Mucosa of descending colon (tissue), 3 donors: ENCODE data around the gene CERCAM. TPM values are rescaled to one million over a fixed set of nuclear protein-coding genes. Genes with fewer than 3 reads are reported as not detected.
"Not testable (repeated sequence)": the region's sequence is repeated elsewhere in the genome, so short reads cannot be mapped to it uniquely, and the experiment has no call there.

Source experiments
- ATAC-seq: fragments of 200-7000 bp; cut with Tn5 transposase; one replicate; pipeline ENCODE4 v1.9.1; 2020; ENCODE audit warnings: mild to moderate bottlenecking, moderate library complexity
- DNase-seq, 3 donors: peaks; one replicate each; pipeline ENCODE4 v3.0.0-alpha.2; 2020
- H3K36me3 ChIP-seq: fragments of 200-600 bp; one replicate; pipeline ENCODE4 v1.8.0; 2021; ENCODE audit warnings: low read depth, mild to moderate bottlenecking
- H3K4me1 ChIP-seq: fragments of 200-600 bp; one replicate; pipeline ENCODE4 v1.8.0; 2021; ENCODE audit warnings: low read depth, mild to moderate bottlenecking
- H3K4me3 ChIP-seq: fragments of 200-600 bp; one replicate; pipeline ENCODE4 v1.8.0; 2021; ENCODE audit warnings: mild to moderate bottlenecking
- H3K9me3 ChIP-seq: fragments of 200-600 bp; one replicate; pipeline ENCODE4 v1.8.0; 2021; ENCODE audit warnings: mild to moderate bottlenecking
- CTCF ChIP-seq: fragments of 200-600 bp; IDR thresholded peaks from one replicate; pipeline ENCODE4 v1.8.0; 2022; ENCODE audit warnings: antibody characterized with exemption, mild to moderate bottlenecking
- intact Hi-C, 2 donors: fragments of 100-400 bp; cut with DNase I in 1 of 2; cut with micrococcal nuclease in 1 of 2; formaldehyde crosslinking; loops; one replicate each; pipeline versions ENCODE4 v1.11.0 to v1.11.1; 2022; cut with DNase I, micrococcal nuclease
- total RNA-seq, 3 donors: library from RNA; stranded (reverse); fragmentation: NEBNext Ultra II Directional in 2 of 3; extraction: Animal tissue kit (Norgen Biotek cat#: 25700) in 2 of 3; gene quantifications; one replicate each; pipeline versions ENCODE4 v1.2.1 to v1.2.4, GENCODE V29; 2021 to 2023
- donor health status: DM: no; HTN: no; CAD: no; lungs with moderate emphysema.
- donor health status: DM: no; HTN: no; CAD: no.
- donor health status: DM: no; HTN: yes; CAD: no.

The CERCAM gene
- total RNA-seq, 3 donors from 2014 or later = 4.1 to 20.9 (median 11.5) TPM

- intact Hi-C loops = no loop called here
- Histone ChIP-seq H3K4me1 (no peaks in the 10 kb centered on the region), H3K9me3 (no peaks in the 10 kb centered on the region), H3K4me3 (no peak overlapping the region), H3K36me3 (no peaks in the 10 kb centered on the region)
- no peak for TF ChIP-seq CTCF
- no peak for ATAC-seq
- DNase-seq = no peak
Measured at GRCh38 chr9:128434340-128434739, 13.7 kb downstream of the CERCAM start.

GRCh38 chr9:128435611-128436010, 15.0 kb downstream of the CERCAM start:
- intact Hi-C loops = no loop called here
- no peak overlapping the region for H3K4me3 ChIP-seq
- H3K4me1 ChIP-seq = no peaks in the 10 kb centered on the region
- no peak for TF ChIP-seq CTCF
- ATAC-seq = no peak
- no peak for DNase-seq
- no peaks in the 10 kb centered on the region for H3K36me3 ChIP-seq
- no peaks in the 10 kb centered on the region for H3K9me3 ChIP-seq

- H3K4me3 ChIP-seq = no peak overlapping the region
- no peaks in the 10 kb centered on the region for H3K36me3 ChIP-seq
- peak; percentile 91 for TF ChIP-seq CTCF
- no peaks in the 10 kb centered on the region for H3K4me1 ChIP-seq
- H3K9me3 ChIP-seq = no peaks in the 10 kb centered on the region
- intact Hi-C loops = no loop called here
- ATAC-seq (peak; percentile 100), DNase-seq (peak; percentile 86 to 92 (median 91))
Measured at GRCh38 chr9:128438343-128439109, 17.9 kb downstream of the CERCAM start.

- intact Hi-C loops = no loop called here
- no peaks in the 10 kb centered on the region for H3K9me3 ChIP-seq
- no peaks in the 10 kb centered on the region for H3K4me1 ChIP-seq
- no peak for DNase-seq
- no peak for TF ChIP-seq CTCF
- no peak for ATAC-seq
- no peak overlapping the region for H3K4me3 ChIP-seq
- no peaks in the 10 kb centered on the region for H3K36me3 ChIP-seq
Measured at GRCh38 chr9:128439273-128439672, 18.6 kb downstream of the CERCAM start.

- DNase-seq (no peak), ATAC-seq (no peak)
- intact Hi-C loops = no loop called here
- Histone ChIP-seq H3K4me3 (no peak overlapping the region), H3K4me1 (no peaks in the 10 kb centered on the region), H3K9me3 (no peaks in the 10 kb centered on the region), H3K36me3 (no peaks in the 10 kb centered on the region)
- no peak for TF ChIP-seq CTCF
Measured at GRCh38 chr9:128442150-128442549, 21.5 kb downstream of the CERCAM start.

GRCh38 chr9:128446505-128446904, 25.8 kb downstream of the CERCAM start:
- ATAC-seq, H3K36me3 ChIP-seq, DNase-seq, H3K9me3 ChIP-seq, intact Hi-C loops, H3K4me1 ChIP-seq, H3K4me3 ChIP-seq: not testable (repeated sequence)
